Choroid plexus epithelial cell (primary cell): Measurements from ENCODE around the gene B4GALT6.

Source experiments
- DNase-seq: peaks from one replicate; pipeline ENCODE4 v3.0.0-alpha.2; 2010; ENCODE audit warnings: low read depth
- H3K4me3 ChIP-seq: 2 replicates; pipeline ENCODE4 v1.5.1; 2011; ENCODE audit warnings: low read depth, mild to moderate bottlenecking, control low read depth, low read length, moderate library complexity
- CTCF ChIP-seq: conservative IDR thresholded peaks from 2 replicates; pipeline ENCODE4 v1.5.1; 2011; ENCODE audit warnings: low read depth, mild to moderate bottlenecking, control low read depth, inconsistent platforms, low read length, moderate library complexity

B4GALT6 gene

GRCh38 chr18:31671951-31672350 is 12.4 kb downstream of the B4GALT6 start:
- DNase-seq = no peak
- no peak for TF ChIP-seq CTCF
- no peak overlapping the region for H3K4me3 ChIP-seq

GRCh38 chr18:31669541-31669940 is 14.8 kb downstream of the B4GALT6 start:
- TF ChIP-seq CTCF = no peak
- H3K4me3 ChIP-seq = no peak overlapping the region
- DNase-seq = no peak

GRCh38 chr18:31667185-31667584 is 17.2 kb downstream of the B4GALT6 start:
- DNase-seq = peak; percentile 43
- H3K4me3 ChIP-seq = no peak overlapping the region
- no peak for TF ChIP-seq CTCF

- no peak for DNase-seq
- no peak overlapping the region for H3K4me3 ChIP-seq
- TF ChIP-seq CTCF = no peak
Observed at GRCh38 chr18:31666055-31666454, 18.3 kb downstream of the B4GALT6 start.

- H3K4me3 ChIP-seq = no peak overlapping the region
- no peak for DNase-seq
- TF ChIP-seq CTCF = no peak
Observed at GRCh38 chr18:31664101-31664500, 20.3 kb downstream of the B4GALT6 start.

- no peak overlapping the region for H3K4me3 ChIP-seq
- peak; percentile 82 for DNase-seq
- no peak for TF ChIP-seq CTCF
Observed at GRCh38 chr18:31661965-31662364, 22.4 kb downstream of the B4GALT6 start.

GRCh38 chr18:31660763-31661162 is 23.6 kb downstream of the B4GALT6 start:
- no peak overlapping the region for H3K4me3 ChIP-seq
- TF ChIP-seq CTCF = no peak
- no peak for DNase-seq
